Measurements from ENCODE around the gene NTN3. TPM values are rescaled to one million over a fixed set of nuclear protein-coding genes. Genes with fewer than 3 reads are reported as not detected.

The NTN3 gene
- total and polyA plus RNA-seq, 2 of the 8 experiments (the other 6 are each of a cell fraction or from before 2014, with no cell fraction given), result 0.30 to 0.34 TPM

- Histone ChIP-seq H2BK5ac (ENCODE audit: low read depth, low read length) (no peak overlapping the region), H4K20me1 (replicated peaks in 1 of 2; ENCODE audit: control insufficient read depth in 1 of 2, insufficient read depth in 2 of 2, low read length in 2 of 2) (peaks cover 2 to 18% of the 10 kb centered on the region in 2 experiments), H3K9me3 (ENCODE audit: insufficient read depth in 2 of 2, low read depth in 1 of 2, low read length in 1 of 2) (no peaks in the 10 kb centered on the region), H3K56ac (replicated peaks; ENCODE audit: insufficient read length, low read depth, low read length) (no peak overlapping the region), H2BK12ac (ENCODE audit: low read depth, low read length) (peak overlapping the region; percentile 53; the same call in 1 of the 2 replicates), H3K79me2 (ENCODE audit: control insufficient read depth in 1 of 2, insufficient read depth in 2 of 2, low read length in 2 of 2) (0 out of 4 replicates have a peak, but pooled peaks cover 0 to 2% of the 10 kb centered on the region in 2 experiments), H3K9ac (replicated peaks in 1 of 4; ENCODE audit: extremely low read depth in 1 of 4, low read depth in 3 of 4, low read length in 3 of 4) (no peak overlapping the region), H3K18ac (ENCODE audit: extremely low read depth, low read length) (no peak overlapping the region; the same call in 1 of the 2 replicates), H4K5ac (ENCODE audit: insufficient read length, low read depth, low read length) (no peak overlapping the region), H4K91ac (replicated peaks; ENCODE audit: insufficient read length, low read length) (no peak overlapping the region), H3K27ac (ENCODE audit: low read depth, low read length) (no peak overlapping the region), H3K4ac (replicated peaks; ENCODE audit: insufficient read length, low read depth, low read length) (peak overlapping the region; percentile 69), H3K79me1 (ENCODE audit: low read depth, low read length) (peaks cover 5% of the 10 kb centered on the region; the same call in 1 of the 2 replicates), H2AK5ac (ENCODE audit: low read depth, low read length) (no peak overlapping the region; the same call in 1 of the 2 replicates), H4K8ac (ENCODE audit: extremely low read depth, insufficient read depth, low read length) (no peak overlapping the region), H2AFZ (ENCODE audit: low read length) (no peak overlapping the region), H3K36me3 (ENCODE audit: control insufficient read depth in 2 of 4, insufficient read depth in 4 of 4, low read length in 3 of 4) (no peaks in the 10 kb centered on the region), H3K4me1 (replicated peaks in 1 of 4; ENCODE audit: control insufficient read depth in 3 of 4, insufficient read depth in 4 of 4, low read length in 3 of 4) (peaks cover 0 to 42% (median 27%) of the 10 kb centered on the region in 4 experiments; a peak in 6 of 7 replicates), H2BK15ac (ENCODE audit: low read length) (peak overlapping the region; percentile 48; the same call in 1 of the 2 replicates), H3K14ac (ENCODE audit: insufficient read length) (no peak overlapping the region), H2BK120ac (replicated peaks; ENCODE audit: low read depth, low read length) (no peak overlapping the region), H2BK20ac (ENCODE audit: low read length) (0 out of 2 replicates have a peak overlapping the region, but pooled peaks have one; percentile 3), H3K23ac (ENCODE audit: insufficient read length) (no peak overlapping the region), H3K23me2 (ENCODE audit: low read depth, low read length) (peaks cover 31% of the 10 kb centered on the region; the same call in 1 of the 2 replicates), H3K27me3 (replicated peaks in 1 of 4; ENCODE audit: control insufficient read depth in 3 of 4, extremely low read depth in 1 of 4, insufficient read depth in 3 of 4, low read length in 3 of 4) (peaks cover 24 to 73% (median 58%) of the 10 kb centered on the region in 4 experiments), H3K4me2 (ENCODE audit: insufficient read depth in 1 of 2, low read depth in 2 of 2, low read length in 2 of 2) (peak overlapping the region in 1 of 2 experiments; percentile 75; a peak in 2 of 4 replicates), H3K4me3 (ENCODE audit: extremely low read depth in 1 of 4, insufficient read depth in 2 of 4, low read depth in 3 of 4, low read length in 4 of 4) (no peak overlapping the region)
- no peak for TF ChIP-seq GTF2F1 (IDR thresholded peaks at IDR 0.05; ENCODE audit: borderline replicate concordance, low read depth, low read length)
- TF ChIP-seq SIX5 (IDR thresholded peaks at IDR 0.05; ENCODE audit: low read depth, low read length), result no peak
- TF ChIP-seq CEBPB (IDR thresholded peaks at IDR 0.05; ENCODE audit: low read depth, low read length), result no peak
- TF ChIP-seq JUN (IDR thresholded peaks at IDR 0.05; ENCODE audit: low read depth, low read length), result no peak
- TF ChIP-seq NANOG (IDR thresholded peaks at IDR 0.05; ENCODE audit: insufficient read depth, low read depth, low read length, poor library complexity, severe bottlenecking), result no peak
- no peak for TF ChIP-seq TAF1 (IDR thresholded peaks at IDR 0.05; ENCODE audit: low read depth, low read length)
- no peak for TF ChIP-seq JUND (IDR thresholded peaks at IDR 0.05; ENCODE audit: low read length)
- no peak for TF ChIP-seq NRF1 (IDR thresholded peaks at IDR 0.05; ENCODE audit: low read depth, low read length)
- no peak for TF ChIP-seq BCL11A (IDR thresholded peaks at IDR 0.05; ENCODE audit: low read depth in 2 of 2, low read length in 2 of 2)
- TF ChIP-seq CTBP2 (IDR thresholded peaks at IDR 0.05; ENCODE audit: borderline replicate concordance, insufficient read depth, insufficient read length, low read length), result no peak
- TF ChIP-seq SUZ12 (IDR thresholded peaks at IDR 0.05; ENCODE audit: low read length), result no peak
- no peak for TF ChIP-seq ASH2L (IDR thresholded peaks at IDR 0.05; ENCODE audit: low read length)
- no peak for TF ChIP-seq SP2 (IDR thresholded peaks at IDR 0.05; ENCODE audit: low read length)
- ChIA-PET POLR2A (ENCODE audit: partially characterized antibody) (interaction anchor here (1.0 to 3.5 kb wide), 5 partner anchors 13 to 317 kb away, joined by 3 to 20 read pairs (median 3); partner anchors contain the start of genes PRSS27, TEDC2 and TRAF7), CTCF (ENCODE audit: partially characterized antibody) (interaction anchor here (1.0 to 4.0 kb wide), 5 partner anchors 11 to 278 kb away, joined by 3 to 15 read pairs (median 4); partner anchors contain the start of gene TEDC2)
- no peak for FAIRE-seq
- 95% methylated on average over 27 of the region's 27 CpGs; no CpG with 5 or more reads in 1 of the 2 experiments for WGBS, 2 experiments (ENCODE audit: extremely low coverage in 1 of 2, insufficient coverage in 1 of 2, insufficient read length in 1 of 2, insufficient replicate concordance in 2 of 2, low coverage in 1 of 2, low lambda C conversion rate in 2 of 2, missing lambda C conversion rate in 1 of 2)
- peak in 1 of 2 experiments; percentile 54 for DNase-seq (ENCODE audit: low read depth in 1 of 2, low spot score in 2 of 2)
These were observed 1.4 kb downstream of the NTN3 start for GRCh38 chr16:2472488-2472864.
